ACHN (cell line): Measurements from ENCODE around the gene GP2.

ENCODE experiments used
- DNase-seq: peaks from one replicate; pipeline ENCODE4 v3.0.0-alpha.2; 2015
- in situ Hi-C: cut with HindIII; loops from 2 replicates; pipeline ENCODE4 v1.10.0; 2017; ENCODE audit warnings: low sequenced_read_pairs, low pct_ligation_motif_present, low pct_unique_long_range_greater_than_20kb

Gene GP2

GRCh38 chr16:20265019-20265418 is 62.3 kb downstream of the GP2 start:
- DNase-seq: no peak
- in situ Hi-C loops: no loop called here

DNA sequence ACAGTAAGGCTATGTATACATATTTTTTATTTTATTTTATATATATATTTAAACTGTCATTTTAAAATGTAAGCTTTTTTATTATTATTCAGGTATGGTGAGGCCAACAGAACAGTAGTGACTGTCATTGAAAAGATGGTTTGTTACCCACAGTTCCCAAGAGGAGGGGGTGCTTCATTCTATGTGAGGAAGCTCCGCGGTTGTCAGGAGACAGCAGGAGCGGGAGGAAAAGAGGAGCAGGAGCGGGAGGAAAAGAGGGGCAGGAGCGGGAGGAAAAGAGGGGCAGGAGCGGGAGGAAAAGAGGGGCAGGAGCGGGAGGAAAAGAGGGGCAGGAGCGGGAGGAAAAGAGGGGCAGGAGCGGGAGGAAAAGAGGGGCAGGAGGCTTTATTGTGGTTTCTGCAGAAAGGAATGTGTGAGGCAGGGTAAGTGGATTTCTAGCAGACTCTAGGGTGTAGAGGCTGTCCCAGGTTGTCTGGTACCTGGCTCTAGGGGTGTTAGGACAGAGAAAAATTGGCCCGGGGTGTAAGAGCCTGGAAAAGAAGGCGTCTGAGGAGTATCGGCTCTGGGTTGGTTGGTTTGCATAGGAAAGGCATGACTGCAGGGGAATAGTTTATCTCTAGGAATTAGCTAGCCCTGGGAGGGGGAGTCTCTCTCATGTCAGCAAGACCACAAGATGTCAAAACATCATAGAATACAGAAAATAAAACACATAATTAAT is 64.0 kb downstream of the GP2 start:
- in situ Hi-C loops: no loop called here
- no peak for DNase-seq

GRCh38 chr16:20262248-20262647 is 65.1 kb downstream of the GP2 start:
- no peak for DNase-seq
- in situ Hi-C loops: no loop called here

DNA sequence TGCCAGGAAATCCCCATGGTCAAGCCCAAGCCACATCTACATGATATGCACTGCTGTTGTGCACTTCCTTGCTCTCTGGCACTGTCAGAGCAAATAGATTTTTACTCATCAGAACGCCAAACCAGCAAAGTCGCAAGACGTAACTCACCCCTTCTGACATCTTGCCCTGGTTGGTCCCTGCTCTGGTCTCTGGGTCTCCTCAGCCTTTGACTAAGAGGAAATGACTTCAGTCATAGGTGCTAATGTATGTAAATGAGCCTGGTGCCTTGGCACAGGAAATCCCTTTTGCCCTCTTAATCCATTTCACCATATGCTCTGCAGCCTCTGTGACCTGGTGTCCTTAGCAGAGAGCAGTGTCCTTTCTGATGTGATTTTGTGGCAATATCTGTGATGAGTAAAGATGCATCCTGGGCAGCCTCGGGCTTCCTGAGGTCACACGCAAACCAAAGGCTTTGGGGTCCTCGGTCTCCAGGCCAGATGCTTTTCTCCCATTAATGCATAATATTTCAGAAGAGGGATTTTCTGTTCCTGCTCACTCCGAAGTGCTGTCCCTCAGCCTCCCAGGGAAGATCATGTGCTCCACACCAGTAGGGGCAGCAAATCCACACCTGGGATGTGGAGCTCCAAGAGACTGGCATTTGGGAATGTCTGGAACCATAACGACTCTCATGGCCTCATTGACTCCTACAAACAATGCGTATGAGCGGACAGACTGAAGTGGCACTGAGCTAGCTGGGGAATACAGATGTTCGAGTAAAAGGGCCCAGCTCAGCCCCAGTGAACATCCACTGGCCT is 66.9 kb downstream of the GP2 start:
- in situ Hi-C loops: no loop called here
- no peak for DNase-seq
